ENCODE results near the gene AOC2. TPM values are rescaled to one million over a fixed set of nuclear protein-coding genes. Genes with fewer than 3 reads are reported as not detected.

Gene AOC2, protein sequence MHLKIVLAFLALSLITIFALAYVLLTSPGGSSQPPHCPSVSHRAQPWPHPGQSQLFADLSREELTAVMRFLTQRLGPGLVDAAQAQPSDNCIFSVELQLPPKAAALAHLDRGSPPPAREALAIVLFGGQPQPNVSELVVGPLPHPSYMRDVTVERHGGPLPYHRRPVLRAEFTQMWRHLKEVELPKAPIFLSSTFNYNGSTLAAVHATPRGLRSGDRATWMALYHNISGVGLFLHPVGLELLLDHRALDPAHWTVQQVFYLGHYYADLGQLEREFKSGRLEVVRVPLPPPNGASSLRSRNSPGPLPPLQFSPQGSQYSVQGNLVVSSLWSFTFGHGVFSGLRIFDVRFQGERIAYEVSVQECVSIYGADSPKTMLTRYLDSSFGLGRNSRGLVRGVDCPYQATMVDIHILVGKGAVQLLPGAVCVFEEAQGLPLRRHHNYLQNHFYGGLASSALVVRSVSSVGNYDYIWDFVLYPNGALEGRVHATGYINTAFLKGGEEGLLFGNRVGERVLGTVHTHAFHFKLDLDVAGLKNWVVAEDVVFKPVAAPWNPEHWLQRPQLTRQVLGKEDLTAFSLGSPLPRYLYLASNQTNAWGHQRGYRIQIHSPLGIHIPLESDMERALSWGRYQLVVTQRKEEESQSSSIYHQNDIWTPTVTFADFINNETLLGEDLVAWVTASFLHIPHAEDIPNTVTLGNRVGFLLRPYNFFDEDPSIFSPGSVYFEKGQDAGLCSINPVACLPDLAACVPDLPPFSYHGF
- total RNA-seq = 0.44 TPM
- long read RNA-seq, partial matches to known transcripts = 0 of 1 reads
- long read RNA-seq, other reads (novel, unspliced or antisense) = 0 of 1 reads

DNA sequence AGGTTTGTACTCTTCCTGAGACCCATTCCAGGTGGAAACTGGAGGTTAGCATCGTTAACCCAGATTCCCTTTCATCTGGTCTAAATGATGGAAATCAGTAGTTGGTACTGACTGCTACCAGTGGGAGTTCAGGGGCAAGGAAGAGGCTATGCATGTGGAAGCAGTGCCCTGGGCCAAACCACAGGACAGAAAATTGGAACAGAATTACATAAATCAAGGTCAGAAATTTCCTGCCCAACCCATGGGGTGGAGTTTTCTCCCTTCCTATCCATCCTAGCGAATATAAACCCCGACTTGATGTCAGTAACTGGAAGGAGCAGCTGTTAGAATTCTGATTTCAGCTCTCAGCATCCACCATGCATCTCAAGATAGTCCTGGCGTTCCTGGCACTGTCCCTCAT lies at the start of gene AOC2:
Gene AOC2, plus strand, starts transcription at position 310 of the 400 bp plus-strand sequence. Its CDS starts 47 bp downstream, at position 357.
- H3K9me3 ChIP-seq (replicated peaks) = no peaks in the 10 kb centered on the region
- intact Hi-C loops (cut with micrococcal nuclease) = no loop called here
- no peaks in the 10 kb centered on the region for H3K27me3 ChIP-seq (ENCODE audit: low read depth)
- TF ChIP-seq, protein P1, sequence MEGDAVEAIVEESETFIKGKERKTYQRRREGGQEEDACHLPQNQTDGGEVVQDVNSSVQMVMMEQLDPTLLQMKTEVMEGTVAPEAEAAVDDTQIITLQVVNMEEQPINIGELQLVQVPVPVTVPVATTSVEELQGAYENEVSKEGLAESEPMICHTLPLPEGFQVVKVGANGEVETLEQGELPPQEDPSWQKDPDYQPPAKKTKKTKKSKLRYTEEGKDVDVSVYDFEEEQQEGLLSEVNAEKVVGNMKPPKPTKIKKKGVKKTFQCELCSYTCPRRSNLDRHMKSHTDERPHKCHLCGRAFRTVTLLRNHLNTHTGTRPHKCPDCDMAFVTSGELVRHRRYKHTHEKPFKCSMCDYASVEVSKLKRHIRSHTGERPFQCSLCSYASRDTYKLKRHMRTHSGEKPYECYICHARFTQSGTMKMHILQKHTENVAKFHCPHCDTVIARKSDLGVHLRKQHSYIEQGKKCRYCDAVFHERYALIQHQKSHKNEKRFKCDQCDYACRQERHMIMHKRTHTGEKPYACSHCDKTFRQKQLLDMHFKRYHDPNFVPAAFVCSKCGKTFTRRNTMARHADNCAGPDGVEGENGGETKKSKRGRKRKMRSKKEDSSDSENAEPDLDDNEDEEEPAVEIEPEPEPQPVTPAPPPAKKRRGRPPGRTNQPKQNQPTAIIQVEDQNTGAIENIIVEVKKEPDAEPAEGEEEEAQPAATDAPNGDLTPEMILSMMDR (IDR thresholded peaks at IDR 0.05; ENCODE audit: borderline replicate concordance) = no peak
- H3K36me3 ChIP-seq = peaks cover 64% of the 10 kb centered on the region
- DNase-seq = no peak
- no peak within 1 kb of the TSS for H3K27ac ChIP-seq (replicated peaks)
- H3K4me1 ChIP-seq = peaks cover 24% of the 10 kb centered on the region
- H3K4me3 ChIP-seq = no peak within 1 kb of the TSS

DNA sequence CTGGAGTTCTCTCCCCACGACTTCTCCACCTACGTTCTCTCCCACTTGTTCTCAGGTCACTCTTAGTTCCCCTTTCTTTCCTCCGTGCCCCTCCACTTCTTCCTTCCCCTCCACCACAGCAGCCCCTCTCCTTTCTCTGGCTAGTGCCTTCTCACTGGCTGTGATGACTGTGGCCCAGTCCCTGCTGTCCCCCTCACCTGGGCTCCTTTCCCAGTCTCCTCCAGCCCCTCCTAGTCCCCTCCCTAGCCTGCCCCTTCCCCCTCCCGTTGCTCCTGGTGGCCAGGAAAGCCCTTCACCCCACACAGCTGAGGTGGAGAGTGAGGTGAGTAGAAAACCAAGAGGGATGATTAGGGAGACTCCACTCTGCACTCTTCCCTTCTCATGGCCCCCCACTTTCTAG lies 49.3 kb upstream of the AOC2 start:
- TF ChIP-seq, protein P1 (IDR thresholded peaks at IDR 0.05; ENCODE audit: borderline replicate concordance) = no peak
- H3K9me3 ChIP-seq (replicated peaks) = no peaks in the 10 kb centered on the region
- H3K27me3 ChIP-seq (ENCODE audit: low read depth) = no peaks in the 10 kb centered on the region
- DNase-seq = no peak
- H3K27ac ChIP-seq (replicated peaks) = no peak overlapping the region
- intact Hi-C loops (cut with micrococcal nuclease) = no loop called here
- peaks cover 11% of the 10 kb centered on the region for H3K36me3 ChIP-seq
- no peak overlapping the region for H3K4me3 ChIP-seq
- peaks cover 27% of the 10 kb centered on the region for H3K4me1 ChIP-seq

DNA sequence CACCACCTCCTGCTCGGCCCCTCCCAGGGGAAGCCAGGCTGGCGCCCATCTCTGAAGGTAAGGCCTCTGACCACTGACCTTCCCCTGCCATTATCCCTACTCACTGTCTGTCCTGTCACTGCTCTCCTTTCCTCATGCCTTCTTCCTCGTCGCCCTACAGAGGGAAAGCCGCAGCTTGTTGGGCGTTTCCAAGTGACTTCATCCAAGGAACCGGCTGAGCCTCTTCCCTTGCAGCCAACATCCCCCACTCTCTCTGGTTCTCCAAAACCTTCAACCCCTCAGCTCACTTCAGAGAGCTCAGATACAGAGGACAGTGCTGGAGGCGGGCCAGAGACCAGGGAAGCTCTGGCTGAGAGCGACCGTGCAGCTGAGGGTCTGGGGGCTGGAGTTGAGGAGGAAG lies 48.9 kb upstream of the AOC2 start:
- Histone ChIP-seq H3K27me3 (ENCODE audit: low read depth) (no peaks in the 10 kb centered on the region), H3K36me3 (peaks cover 11% of the 10 kb centered on the region), H3K4me1 (peaks cover 27% of the 10 kb centered on the region), H3K4me3 (no peak overlapping the region), H3K27ac (replicated peaks) (no peak overlapping the region), H3K9me3 (replicated peaks) (no peaks in the 10 kb centered on the region)
- TF ChIP-seq, protein P1 (IDR thresholded peaks at IDR 0.05; ENCODE audit: borderline replicate concordance) = no peak
- intact Hi-C loops (cut with micrococcal nuclease) = no loop called here
- DNase-seq = no peak

DNA sequence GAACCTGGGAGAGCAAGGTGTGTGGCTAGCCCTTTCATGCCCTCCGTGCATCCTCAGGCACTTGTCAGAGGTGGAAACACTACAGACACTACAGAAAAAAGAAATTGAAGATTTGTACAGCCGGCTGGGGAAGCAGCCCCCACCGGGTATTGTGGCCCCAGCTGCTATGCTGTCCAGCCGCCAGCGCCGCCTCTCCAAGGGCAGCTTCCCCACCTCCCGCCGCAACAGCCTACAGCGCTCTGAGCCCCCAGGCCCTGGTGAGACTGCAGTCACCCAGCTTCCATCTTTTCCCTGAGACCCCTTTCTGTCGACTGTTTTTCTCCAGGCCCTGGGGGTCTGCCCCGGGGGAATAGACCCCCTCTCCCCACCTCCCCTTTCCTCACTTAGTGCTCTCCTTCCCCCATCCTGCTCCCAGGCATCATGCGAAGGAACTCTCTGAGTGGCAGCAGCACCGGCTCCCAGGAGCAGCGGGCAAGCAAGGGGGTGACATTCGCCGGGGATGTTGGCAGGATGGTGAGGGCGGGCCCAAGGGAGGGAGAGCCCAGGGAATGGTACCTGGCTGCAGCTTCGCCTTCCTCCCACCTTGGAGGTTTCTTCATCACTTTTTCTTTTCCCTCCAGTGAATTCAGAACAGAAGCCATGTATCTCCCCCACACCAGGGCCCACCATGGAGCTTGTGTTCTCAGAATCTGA lies 48.2 kb upstream of the AOC2 start:
- Histone ChIP-seq H3K27ac (replicated peaks) (no peak overlapping the region), H3K4me1 (peaks cover 27% of the 10 kb centered on the region), H3K9me3 (replicated peaks) (no peaks in the 10 kb centered on the region), H3K36me3 (peaks cover 11% of the 10 kb centered on the region), H3K4me3 (no peak overlapping the region), H3K27me3 (ENCODE audit: low read depth) (no peaks in the 10 kb centered on the region)
- intact Hi-C loops (cut with micrococcal nuclease) = no loop called here
- TF ChIP-seq, protein P1 (IDR thresholded peaks at IDR 0.05; ENCODE audit: borderline replicate concordance) = no peak
- DNase-seq = no peak
